ENCODE results near the gene NCL.

NCL gene

DNA sequence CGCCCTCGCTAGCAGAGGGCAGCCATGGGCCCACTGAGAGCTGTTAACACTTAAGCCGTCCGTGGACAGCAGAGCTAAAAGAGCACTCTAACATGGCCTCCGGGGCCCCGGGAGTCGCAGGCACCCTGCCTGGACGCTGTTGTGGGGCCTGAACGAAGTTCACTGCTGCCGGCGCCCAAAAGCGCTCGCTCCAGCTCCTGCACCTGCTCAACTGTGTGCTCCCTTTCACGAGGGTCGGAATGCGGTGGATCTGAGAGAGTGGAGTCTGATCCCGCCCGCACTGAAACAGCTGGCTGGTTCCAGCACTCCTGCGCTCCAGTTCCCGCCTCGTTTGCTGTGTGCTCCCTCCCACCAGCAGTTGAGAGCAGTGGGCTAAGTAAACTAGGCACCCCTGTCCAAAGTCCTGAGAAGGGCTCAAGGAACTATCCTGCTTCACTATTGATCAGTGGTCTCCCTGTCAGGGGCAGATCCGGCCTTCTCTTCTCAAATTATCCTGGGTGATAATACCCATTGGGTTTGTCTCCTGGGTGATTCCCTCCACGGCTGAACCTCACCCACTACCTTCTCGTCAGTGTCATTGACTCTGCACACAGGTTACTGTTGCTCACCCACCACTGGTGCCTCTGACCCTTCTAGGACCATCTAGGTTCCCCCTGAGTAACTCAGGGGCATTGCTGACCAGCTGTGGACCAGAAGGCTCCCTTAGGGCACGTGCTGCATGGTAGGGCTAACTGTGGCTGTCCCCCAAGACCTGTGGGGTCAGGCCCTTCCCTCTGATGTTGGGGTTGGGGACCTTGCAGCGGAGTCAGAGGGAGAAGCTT, 45.3 kb downstream of the NCL start:
- in situ Hi-C loops (cut with HindIII; ENCODE audit: low sequenced_read_pairs), result no loop called here
- no peak for TF ChIP-seq CTCF (IDR thresholded peaks at IDR 0.05; ENCODE audit: low read depth, low read length)
- no peak for DNase-seq (ENCODE audit: low read depth, low spot score)

GRCh38 chr2:231415029-231415428, 49.3 kb downstream of the NCL start:
- no peak for TF ChIP-seq CTCF (IDR thresholded peaks at IDR 0.05; ENCODE audit: low read depth, low read length)

More for the DNA sequence above, 45.3 kb downstream of the NCL start:
- H3K4me3 ChIP-seq (ENCODE audit: low read depth, low read length), result no peak overlapping the region

DNA sequence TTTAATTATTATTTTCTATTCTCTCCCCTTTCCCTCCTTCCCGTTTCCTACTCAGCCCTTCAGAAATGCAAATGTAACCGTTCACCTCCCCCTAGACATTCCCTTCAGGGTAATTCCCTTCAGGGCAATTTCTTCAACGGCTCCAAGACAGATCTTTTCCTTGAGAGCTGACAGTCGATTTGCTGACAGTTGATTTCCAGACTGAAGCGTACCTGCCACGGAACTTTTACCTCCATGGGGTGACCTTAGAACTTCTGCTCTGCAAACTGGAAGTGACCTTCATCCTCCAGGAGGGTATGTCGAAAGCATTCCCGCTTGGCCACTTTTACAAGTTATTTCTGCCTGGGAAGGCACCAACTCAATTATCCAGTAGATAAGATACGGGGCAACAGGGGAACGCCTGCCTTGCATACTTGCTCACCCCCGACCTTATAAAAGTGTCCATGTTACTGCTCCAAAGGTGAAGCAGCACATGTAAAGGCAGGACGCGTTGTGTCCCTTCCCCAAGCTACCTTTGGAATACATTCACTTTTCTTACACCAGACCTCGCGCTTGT, 50.3 kb downstream of the NCL start:
- no peak overlapping the region for H3K4me3 ChIP-seq (ENCODE audit: low read depth, low read length)
- no peak for DNase-seq (ENCODE audit: low read depth, low spot score)
- TF ChIP-seq CTCF (IDR thresholded peaks at IDR 0.05; ENCODE audit: low read depth, low read length), result no peak
- in situ Hi-C loops (cut with HindIII; ENCODE audit: low sequenced_read_pairs), result no loop called here

More at GRCh38 chr2:231415029-231415428, 49.3 kb downstream of the NCL start:
- in situ Hi-C loops (cut with HindIII; ENCODE audit: low sequenced_read_pairs), result no loop called here
- no peak overlapping the region for H3K4me3 ChIP-seq (ENCODE audit: low read depth, low read length)
- no peak for DNase-seq (ENCODE audit: low read depth, low spot score)

DNA sequence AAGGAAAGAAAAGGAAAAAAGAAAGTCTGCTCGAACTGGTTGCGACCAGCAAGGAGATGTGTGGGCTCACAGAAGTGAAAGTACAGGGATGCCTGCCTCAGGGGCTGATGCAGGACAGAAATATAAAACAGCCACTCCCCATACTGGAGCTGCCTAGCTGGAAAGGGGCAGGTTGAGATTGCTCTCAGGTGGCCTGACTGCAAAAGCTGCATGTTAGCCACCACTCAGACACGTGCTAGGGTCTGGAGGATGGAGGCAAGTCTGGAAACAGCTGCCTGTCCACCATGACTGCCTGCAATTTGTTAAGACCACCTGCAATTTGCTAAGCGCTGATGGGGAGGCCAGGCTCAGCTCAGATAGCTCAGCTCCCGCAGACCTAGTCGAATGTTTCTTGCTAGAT, 50.8 kb downstream of the NCL start:
- in situ Hi-C loops (cut with HindIII; ENCODE audit: low sequenced_read_pairs), result no loop called here
- no peak for TF ChIP-seq CTCF (IDR thresholded peaks at IDR 0.05; ENCODE audit: low read depth, low read length)
- no peak overlapping the region for H3K4me3 ChIP-seq (ENCODE audit: low read depth, low read length)
- no peak for DNase-seq (ENCODE audit: low read depth, low spot score)

GRCh38 chr2:231412618-231412963, 51.7 kb downstream of the NCL start:
- no peak for DNase-seq (ENCODE audit: low read depth, low spot score)
- TF ChIP-seq CTCF (IDR thresholded peaks at IDR 0.05; ENCODE audit: low read depth, low read length), result no peak
- in situ Hi-C loops (cut with HindIII; ENCODE audit: low sequenced_read_pairs), result no loop called here
- H3K4me3 ChIP-seq (ENCODE audit: low read depth, low read length), result peak overlapping the region; percentile 53

GRCh38 chr2:231411831-231412617, 52.3 kb downstream of the NCL start:
- in situ Hi-C loops (cut with HindIII; ENCODE audit: low sequenced_read_pairs), result no loop called here
- peak; percentile 76 for DNase-seq (ENCODE audit: low read depth, low spot score)
- peak overlapping the region; percentile 53 for H3K4me3 ChIP-seq (ENCODE audit: low read depth, low read length)
- TF ChIP-seq CTCF (IDR thresholded peaks at IDR 0.05; ENCODE audit: low read depth, low read length), result peak; percentile 91

Measured in astrocyte of the spinal cord (primary cell).